ENCODE data around the gene GPC3.

Gene GPC3

DNA sequence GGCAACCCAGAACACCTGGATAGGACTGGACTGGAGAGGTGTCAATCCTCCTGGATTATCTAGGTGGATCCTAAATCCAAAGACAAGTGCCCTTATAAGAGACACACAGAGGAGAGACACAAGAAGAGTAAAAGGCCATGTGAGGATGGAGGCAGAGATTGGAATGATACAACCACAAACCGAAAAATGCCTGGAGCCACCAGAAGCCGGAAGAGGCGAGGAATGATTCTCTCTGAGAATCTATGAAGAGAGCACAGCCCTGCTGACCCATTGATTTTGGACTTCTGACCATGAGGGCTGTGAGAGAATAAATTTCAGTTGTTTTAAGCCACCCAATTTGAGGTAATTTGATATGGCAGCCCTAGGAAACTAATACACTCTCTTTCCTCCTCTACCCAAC lies 20.1 kb downstream of the GPC3 start:
- DNase-seq: no peak

DNA sequence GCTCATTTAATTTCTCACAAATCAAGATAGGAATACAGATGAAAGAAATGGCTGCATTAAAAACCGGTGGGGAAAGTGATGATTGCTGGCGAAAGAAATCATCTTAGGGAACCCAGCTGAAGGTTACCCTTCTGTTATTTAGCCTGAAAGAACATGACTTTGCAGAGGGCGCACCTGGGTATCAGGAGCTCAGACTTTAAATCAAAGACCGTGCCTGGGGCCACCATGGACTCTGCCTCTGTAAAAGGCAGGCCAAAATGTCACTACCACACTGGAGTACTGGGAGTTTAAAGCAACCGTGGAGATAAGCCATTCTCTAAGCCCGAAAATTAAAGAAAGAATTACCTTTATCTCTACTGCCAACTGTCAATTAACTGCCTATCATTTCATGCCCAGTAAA lies 24.3 kb downstream of the GPC3 start:
- no peak for DNase-seq

DNA sequence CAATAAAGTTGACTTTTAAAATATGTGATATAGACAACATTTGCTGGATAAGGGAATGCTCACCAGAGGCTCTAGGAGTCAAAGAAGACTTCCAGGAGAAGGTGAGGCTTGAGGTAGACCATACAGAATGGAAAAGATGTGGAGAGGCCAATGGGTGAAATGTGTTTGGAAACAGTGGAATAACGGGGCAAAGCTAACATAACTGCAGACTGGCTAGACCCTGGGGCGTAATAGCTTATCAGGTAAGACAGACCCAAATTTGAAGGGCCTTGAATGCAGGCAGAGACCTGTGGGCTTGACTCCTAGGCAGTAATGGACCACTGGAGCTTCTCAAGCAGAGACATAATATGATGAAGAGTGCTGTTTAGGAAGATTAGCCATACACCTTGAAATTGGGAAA lies 25.4 kb downstream of the GPC3 start:
- no peak for DNase-seq

DNA sequence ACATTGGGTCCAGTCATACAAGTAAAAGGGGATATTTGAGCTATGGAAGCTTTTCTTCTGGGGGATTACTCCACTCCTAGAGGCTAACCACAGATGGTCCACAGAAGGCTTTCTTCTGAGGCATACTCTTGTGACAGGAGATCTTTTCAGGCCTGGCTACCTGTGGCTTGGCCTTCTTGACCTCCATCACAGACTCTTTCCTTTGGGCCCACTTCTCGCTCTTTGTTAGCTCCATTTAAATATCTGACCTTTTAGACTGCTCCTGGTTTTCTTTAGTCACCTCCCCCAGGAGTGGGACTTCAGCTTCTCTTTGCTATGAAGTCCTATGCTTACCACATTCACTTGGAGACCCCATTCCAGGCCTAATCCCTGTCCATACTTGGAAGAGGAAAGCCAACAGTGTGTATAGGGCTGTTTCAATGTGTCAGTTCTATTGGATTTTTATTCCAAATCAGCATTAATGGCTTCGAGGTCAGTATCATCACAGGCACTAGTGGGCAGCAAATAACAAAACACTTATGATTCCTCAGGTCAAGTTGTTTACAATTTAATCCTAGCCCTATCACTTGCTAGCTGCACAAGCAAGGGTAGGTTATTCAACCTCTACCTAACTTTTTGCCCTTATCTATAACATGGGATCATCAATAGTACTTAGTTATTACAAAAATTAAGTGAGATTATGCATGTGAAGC lies 26.3 kb downstream of the GPC3 start:
- no peak for DNase-seq

DNA sequence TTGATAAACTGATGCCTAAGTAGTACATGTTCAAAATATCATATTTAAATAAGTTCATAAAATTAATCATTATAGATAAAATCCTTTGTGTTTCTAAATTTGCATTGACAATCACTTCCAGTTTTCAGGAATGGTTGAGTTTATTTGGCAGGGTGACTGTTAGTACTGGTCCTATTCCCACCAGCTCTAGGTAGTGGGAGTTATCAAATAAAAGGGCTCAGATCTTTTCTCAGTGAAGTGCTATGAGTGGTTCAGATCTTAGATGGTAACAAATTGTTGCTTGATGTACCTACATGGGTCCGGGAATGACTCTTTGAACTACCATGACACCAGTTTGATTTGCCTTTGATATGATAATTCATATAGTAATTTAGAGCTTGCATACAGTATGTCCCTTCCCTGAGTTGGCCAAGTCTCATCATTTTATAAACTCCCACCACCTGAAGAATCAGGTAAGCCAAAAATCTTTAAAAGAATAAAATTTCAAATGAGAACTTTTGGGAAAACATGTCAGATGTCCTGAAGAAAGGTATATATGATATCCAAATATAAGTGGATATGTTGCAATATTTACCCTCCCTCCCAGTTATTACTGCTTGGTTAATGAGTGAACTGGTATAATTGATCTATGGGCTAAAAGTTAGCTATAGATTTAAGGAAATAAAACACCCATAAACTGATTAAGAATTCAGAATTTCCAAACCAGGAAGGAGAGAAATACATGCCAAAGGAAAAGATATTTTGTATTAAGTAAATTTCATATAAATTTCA lies 28.6 kb downstream of the GPC3 start:
- no peak for DNase-seq

DNA sequence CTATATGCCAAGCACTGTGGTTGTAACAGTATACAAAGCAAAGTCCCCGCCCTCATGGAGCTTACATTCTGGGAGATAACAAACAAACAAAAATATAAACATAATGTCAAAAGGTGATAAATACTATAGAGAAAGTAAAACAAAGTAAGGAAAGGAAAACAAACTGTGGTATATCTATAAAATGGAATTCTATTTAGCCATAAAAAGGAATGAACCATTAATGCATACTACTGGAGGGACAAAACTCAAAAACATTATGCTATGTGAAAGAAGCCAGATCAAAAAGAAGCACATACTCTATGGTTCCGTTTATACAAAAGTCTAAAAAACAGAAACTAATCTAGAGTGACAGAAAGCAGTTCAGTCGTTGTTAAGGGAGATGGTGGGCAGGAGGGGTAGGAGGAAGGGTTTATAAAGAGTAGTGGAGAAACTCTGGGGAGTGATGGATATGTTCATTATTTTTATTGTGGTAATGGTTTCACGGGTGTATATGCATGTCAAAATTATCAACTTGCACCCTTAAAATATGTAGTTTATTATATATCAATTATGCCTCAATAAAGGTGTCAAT lies 31.5 kb downstream of the GPC3 start:
- no peak for DNase-seq

DNA sequence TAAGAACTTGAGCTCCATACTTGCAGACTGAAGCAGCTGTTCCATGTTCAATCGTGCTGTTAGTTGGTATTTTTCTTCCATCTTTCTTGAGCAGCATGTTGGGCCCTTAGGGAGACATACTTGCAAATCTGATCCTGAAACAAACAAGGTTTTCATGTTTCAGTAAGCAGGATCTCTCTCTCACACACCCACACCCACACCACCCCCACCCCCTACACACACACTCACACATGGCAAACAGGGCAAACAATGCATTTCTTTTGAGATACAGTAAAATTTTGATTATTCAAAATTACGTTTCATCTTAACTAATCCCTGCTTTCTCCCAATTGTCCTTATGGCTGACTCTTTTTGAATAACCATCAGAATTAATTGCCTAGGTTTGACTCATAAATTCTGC lies 32.3 kb downstream of the GPC3 start:
- no peak for DNase-seq

DNA sequence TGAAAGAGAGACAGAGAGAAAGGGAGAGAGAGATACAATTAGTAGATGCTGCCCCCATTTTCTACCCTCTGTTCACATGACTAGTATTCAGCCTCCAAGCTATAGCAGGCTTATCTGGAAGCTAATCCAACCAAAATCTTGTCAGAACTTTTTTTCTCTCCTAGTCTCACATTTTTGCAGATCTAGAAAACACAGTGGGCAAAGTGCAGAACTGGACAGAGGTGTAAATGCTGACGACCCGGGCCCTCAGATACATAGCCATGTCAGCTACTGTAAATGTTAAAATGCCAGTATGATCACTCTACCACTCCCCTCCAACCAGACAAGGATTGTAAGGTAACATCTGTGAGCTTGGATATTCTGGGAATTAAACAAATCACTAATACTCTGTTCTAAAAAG lies 34.3 kb downstream of the GPC3 start:
- no peak for DNase-seq

DNA sequence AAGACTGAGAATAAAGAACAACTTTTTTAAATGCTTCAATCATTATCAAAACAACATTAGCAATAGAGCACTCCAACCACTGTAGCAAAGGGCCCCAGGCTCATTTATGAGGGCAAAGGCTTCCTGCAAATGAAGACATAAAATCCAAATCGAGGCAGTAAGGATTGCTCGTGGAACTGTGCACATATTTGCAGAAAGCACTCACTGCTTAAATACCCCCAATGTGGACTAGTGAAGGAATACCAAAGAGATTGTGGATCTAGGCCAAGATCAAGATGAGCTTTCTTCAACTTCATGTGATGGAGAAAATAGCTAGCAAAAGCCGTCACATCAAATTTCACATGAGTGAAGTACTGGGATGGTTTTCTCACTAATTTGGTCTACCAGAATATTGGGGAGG lies 35.2 kb downstream of the GPC3 start:
- DNase-seq: no peak

DNA sequence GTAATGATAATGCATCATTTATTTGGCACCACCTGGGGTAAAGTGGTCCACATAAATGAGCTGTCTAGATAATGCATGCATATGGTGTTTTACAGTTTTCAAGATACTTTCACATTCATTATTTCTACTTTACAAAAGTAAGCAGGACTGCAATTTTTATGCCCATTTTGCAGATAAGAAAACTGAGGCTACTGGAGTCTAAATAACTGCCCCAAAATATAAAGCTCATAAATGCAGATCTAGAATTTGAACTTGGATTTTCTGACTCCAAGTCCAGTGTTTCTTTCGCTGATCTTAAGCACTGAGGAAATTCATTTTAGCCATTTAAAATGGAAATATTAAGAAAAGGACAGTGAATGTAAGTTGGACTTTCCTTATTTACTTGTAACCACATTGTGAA lies 36.5 kb downstream of the GPC3 start:
- DNase-seq: no peak

DNA sequence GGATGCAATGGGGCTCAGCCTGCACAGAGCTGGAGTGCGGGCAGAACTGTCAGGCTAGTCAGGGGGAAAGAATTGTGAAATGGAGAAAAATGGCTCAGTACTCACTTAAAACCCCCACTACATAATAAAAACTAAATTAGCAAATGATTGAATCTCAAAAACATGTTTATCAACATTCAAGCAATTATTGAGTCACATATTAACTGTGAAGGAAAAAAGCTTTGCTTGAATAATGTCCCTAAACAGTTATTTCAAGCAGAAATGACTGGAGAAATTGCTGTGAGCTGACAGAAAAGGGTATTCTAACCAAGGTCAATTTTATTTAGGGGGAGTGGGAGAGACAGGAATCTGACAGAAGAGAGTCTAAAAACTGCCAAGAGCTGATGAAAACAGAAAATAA lies 37.4 kb downstream of the GPC3 start:
- no peak for DNase-seq

DNA sequence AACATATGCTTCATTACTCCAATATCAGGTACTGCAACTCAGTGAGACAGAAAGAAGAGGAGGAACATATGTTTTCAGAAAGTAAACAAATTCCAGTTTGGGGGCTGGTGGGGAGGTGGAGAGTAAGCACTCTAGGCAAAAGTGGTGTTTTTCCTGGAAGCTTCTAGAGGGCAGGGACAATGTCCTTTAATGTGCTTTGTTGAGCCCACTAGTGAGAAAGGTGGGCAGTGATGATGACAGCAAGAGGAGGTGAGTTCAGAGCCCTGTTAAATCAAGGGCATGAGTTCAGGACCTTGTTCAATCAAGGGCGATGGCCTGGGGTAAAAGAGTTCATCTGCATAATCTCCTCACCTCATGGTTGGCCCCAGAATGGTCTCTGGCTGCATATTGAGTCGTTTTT lies 38.4 kb downstream of the GPC3 start:
- DNase-seq: no peak

DNA sequence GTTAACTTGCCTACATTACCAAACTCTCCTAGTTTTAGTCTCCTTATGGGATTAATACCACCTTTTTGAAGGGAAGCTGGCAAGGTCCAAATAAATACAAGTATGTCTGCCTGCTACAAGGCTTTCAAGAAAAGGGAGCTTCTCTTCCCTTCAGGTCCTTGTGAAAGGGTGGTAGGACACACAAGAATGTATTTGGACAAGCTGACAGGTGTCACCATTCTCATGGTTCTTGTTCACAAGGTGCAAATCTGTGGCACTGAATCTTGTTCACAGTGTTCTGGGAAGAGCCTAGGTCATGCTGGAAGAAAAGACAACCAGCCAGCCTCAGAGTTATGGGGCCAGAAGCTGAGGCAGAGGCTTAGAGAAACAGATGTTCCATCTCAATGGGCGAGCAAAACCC lies 41.9 kb downstream of the GPC3 start:
- no peak for DNase-seq

DNA sequence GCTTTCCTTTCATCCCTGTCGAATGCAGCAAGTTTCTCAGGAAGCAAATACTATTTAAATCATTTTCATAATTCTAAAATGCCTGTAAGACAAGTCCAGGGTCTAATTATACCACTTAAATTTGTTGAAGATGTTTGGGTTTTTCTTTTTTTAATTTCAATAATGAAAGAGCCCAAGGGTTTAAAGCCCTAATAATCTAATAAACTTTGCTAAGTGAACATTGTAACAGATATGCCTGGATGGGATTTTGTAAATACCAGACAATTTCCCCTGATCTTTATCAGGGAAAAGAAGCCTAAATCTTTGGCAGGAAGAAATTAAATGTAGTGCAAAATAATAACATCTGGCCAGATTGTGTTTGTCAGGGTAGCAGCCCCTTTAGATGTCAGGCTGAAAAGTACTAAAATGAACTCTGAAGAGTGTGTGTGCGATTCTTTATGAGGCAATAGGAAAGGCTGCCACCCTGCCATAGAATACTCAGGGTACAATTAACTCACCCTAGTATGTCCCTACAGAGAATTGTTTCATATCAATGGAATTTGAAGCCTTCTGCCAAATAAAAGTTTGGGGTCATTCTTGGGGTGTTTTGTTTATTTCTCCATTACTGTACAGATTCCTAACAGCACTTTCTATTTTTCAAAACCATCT lies 45.6 kb downstream of the GPC3 start:
- DNase-seq: no peak

DNA sequence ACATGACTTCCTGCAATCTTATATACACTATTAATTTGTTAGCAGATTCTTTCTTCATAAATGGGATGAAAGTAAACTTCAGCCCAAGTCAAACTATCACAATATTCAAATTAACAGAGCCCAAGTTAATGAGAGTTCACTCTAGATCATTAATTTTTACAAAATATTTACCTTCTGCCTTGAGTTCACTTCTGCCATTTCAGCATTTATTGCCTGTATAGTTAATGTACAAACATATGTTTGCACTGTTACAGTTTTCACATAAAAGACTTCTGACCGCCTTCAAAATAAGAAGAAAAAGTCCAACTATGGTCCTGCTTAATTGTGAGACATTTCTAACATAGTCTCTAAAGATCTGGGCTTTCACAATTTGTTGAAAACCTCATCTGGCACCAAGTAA lies 46.9 kb downstream of the GPC3 start:
- no peak for DNase-seq

DNA sequence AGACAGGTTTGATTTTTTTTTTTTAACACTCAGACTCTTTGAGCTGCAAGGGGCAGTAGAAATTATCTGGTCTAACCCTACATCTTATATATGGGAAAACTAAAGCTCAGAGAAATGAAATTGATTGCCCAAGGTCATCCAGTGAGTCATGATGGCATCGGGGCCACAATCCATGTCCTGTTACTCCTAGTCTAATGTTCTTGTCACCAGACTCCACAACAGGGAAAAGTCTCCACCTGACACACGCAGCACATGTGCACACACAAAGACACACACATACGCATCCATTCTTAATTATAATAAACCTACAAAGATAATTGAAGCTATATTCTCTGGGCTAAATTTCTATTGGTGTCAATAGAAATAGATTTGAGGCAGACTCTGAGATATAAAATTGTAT lies 48.4 kb downstream of the GPC3 start:
- no peak for DNase-seq

DNA sequence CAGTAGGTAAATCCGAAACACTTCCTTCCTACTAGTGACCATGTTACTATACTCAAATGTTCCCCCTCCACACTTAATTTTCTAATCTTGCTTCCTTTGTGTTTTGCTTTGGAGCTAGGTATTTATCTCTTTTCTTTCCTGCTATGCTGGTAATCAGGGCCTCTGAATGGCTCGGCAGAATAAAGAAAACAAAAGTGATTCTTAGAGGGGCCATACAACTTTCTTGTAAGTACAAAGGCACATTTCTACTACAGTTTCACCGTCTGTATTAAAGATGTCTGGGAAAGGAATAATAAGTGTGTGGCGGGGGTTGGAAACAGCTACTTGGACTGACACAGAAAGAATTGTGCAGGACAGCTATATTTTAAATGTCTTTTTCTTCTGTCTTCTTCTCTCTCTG lies 50.3 kb downstream of the GPC3 start:
- no peak for DNase-seq

DNA sequence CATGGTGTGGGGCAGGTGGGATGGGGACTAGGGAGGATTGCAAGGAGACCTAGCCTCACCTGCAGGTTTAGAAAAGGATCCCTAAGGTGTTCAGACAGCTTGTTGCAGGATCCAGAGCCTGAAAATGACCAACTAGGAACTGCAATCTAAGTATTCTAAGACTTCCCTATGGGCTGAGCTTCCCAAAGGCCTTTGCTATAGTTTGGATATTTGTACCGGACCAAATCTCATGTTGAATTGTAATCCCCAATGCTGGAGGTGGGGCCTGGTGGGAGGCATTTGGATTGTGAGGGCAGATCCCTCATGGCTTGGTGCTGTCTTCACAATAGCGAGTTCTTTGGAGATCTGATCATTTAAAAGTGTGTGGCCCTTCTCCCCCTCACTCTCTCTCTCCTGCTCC lies 52.1 kb downstream of the GPC3 start:
- no peak for DNase-seq

DNA sequence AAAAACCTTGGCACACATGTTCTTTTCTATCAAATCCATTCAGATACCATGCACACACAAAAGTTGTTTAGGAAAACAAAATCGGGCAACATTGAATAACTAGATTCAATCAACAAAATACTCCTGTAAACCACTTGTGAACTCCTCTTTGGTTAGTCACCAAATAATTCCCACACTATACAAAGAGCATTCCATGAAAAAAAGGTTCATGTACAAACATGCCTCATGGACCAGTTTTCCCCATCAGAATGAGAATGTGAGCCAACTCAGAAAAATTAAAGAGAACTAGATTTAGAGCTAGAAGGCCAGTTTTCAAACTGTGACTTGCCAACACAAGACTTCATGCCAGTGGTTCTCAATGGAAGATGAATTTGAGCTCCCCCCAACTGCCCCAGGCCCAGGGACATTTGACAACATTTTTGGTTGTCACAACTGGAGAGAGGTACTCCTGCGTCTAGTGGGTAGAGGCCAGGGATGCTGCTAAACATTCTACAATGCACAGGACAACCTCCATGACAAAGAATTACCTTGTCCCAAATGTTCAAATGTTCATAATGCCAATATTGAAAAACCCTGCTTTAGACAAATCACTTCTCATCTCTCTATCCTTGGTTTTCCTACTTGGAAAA lies 55.4 kb downstream of the GPC3 start:
- DNase-seq: no peak

DNA sequence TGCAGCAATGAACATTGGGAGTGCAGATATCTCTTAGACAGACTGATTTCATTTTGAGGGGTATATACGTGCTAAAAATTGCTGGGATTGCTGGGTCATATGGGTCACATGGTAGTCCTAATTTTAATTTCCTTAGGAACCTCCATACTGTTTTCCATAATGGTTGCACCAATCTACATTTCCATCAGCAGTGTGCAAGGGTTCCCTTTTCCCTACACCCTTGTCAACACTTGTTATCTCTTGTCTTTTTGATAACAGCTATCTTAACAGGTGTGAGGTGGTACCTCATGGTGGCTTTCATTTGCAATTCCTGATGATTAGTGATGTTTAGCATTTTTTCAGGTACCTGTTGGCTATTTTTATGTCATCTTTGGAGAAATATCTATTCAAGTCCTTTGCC lies 57.0 kb downstream of the GPC3 start:
- no peak for DNase-seq

DNA sequence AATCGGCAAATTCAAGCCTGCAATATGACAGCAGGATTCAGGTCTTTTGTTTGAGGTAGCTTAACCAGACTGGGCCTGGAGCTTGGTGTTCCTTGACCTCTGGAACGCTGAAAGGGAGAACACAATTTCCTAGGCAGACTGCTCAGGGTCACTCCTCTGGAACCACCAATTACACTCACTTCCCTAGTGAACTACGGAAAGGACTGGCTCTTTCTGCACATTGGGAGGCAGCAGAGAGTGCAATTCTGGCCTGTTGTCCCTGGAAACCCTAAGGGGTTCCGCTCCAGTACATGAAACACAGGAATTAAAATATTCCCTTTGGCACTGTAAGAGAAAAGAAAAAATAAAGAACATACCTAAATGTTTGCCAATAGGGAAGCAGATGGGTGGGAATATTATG lies 58.6 kb downstream of the GPC3 start:
- no peak for DNase-seq

DNA sequence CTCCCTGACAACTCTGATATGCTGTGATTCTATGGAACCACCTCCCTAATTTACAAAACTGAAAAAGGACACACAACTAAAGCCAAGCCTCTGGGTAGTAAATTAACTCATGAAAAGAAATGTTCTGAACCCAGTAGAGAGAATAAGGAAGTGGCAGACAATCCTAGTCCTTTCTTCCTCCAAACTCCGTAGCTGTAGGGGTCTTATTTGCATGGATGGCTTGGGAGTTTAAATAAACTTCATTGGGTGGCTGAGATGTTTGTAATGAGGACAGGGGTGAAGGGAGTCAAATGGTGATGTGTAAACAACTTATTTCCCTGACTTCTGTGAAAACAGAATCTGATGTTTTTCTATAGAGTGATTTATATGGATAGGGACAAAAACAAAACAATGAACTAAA lies 59.3 kb downstream of the GPC3 start:
- no peak for DNase-seq

DNA sequence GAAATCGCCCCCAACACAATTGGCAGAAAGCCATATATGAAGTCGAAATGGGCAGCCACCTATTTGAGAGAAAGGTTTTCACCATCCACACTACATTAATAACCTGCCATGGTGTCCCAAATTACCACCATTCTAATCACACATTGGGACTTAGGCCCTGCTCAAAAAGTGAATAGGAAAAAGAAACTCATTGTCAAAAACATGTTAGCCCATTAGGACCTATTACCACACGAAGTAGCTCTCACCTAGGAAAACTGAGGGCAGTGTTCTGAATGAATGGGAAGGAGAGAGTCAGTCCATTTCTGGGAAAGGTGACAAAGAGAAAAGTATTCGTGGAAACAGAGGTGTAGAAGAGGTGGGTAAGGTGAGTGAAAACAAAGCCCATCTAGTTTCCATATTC lies 60.8 kb downstream of the GPC3 start:
- no peak for DNase-seq

DNA sequence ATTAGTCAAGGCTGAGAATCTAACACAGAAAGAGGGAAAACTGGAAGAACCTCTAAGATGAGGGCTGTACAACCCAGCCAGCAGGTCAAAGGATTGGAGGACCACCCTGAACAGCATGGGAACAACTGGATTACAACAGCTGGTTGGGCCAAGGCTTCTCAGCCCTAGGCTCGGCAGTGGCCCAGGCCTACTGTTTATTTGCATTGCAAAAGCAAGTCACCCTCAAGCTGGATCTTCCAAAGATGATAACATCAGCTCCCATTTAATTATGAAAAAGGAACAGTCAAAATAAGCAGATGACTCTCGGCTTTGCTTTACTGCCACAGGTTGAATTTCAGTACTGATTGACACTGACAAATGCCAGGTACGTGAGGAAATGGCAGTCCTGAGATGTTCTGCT lies 61.8 kb downstream of the GPC3 start:
- DNase-seq: no peak

All from activated CD4-positive, alpha-beta T cell treated with anti-CD3 and anti-CD28 coated beads, Interleukin-2, amount 50 U/mL, for 48 hours (primary cell).